Hippocampal formation (tissue), 2 donors: ENCODE results near the gene GPRIN2.

ENCODE experiments used
- DNase-seq, 2 donors: peaks; one replicate each; lab custom pipeline; 2025; lab: John Stamatoyannopoulos, UW

GPRIN2 gene

GRCh38 chr10:46549171-46550075 is 7.0 kb downstream of the GPRIN2 start:
- DNase-seq = no peak

GRCh38 chr10:46548498-46549090 is 7.9 kb downstream of the GPRIN2 start:
- no peak for DNase-seq

- no peak for DNase-seq
Measured at GRCh38 chr10:46547541-46548497, 8.6 kb downstream of the GPRIN2 start.

GRCh38 chr10:46546591-46547540 is 9.6 kb downstream of the GPRIN2 start:
- no peak for DNase-seq

- no peak for DNase-seq
Measured at GRCh38 chr10:46545861-46546590, 10.4 kb downstream of the GPRIN2 start.

- DNase-seq = no peak
Measured at GRCh38 chr10:46544989-46545791, 11.3 kb downstream of the GPRIN2 start.

- DNase-seq = no peak
Measured at GRCh38 chr10:46543466-46544377, 12.7 kb downstream of the GPRIN2 start.

GRCh38 chr10:46542567-46543465 is 13.6 kb downstream of the GPRIN2 start:
- DNase-seq = no peak

GRCh38 chr10:46541735-46542566 is 14.5 kb downstream of the GPRIN2 start:
- DNase-seq = no peak

GRCh38 chr10:46541017-46541661 is 15.3 kb downstream of the GPRIN2 start:
- no peak for DNase-seq

- no peak for DNase-seq
Measured at GRCh38 chr10:46540412-46541016, 15.9 kb downstream of the GPRIN2 start.

GRCh38 chr10:46539596-46540411 is 16.7 kb downstream of the GPRIN2 start:
- DNase-seq = no peak

GRCh38 chr10:46538717-46539426 is 17.6 kb downstream of the GPRIN2 start:
- no peak for DNase-seq

GRCh38 chr10:46538155-46538554 is 18.3 kb downstream of the GPRIN2 start:
- DNase-seq = no peak
